HG02840 (cell line): ENCODE results near the gene DDX21.
"Not testable (repeated sequence)": the region's sequence is repeated elsewhere in the genome, so short reads cannot be mapped to it uniquely, and the experiment has no call there.

Experiments
- ATAC-seq: cut with Tn5 transposase; IDR thresholded peaks from one replicate; pipeline ENCODE4 v1.9.1; 2021; ENCODE audit warnings: mild to moderate bottlenecking, moderate library complexity, moderate number of reproducible peaks; ENCODE audit not compliant: unreplicated experiment, low FRiP score

Gene DDX21

GRCh38 chr10:68987611-68988010, 31.6 kb downstream of the DDX21 start:
- ATAC-seq: no peak

- ATAC-seq: peak; percentile 64
Measured at GRCh38 chr10:68988530-68989316, 32.8 kb downstream of the DDX21 start, which contains the start of gene KIFBP. KIFBP (plus strand) TSS chr10:68988803; CDS start chr10:68988833, 30 bp downstream.

- ATAC-seq: no peak
Measured at GRCh38 chr10:68989317-68989990, 33.5 kb downstream of the DDX21 start.

GRCh38 chr10:68992636-68993440, 36.9 kb downstream of the DDX21 start:
- no peak for ATAC-seq

GRCh38 chr10:68997211-68997610, 41.2 kb downstream of the DDX21 start:
- ATAC-seq: no peak

- ATAC-seq: no peak
Measured at GRCh38 chr10:69004821-69005220, 48.9 kb downstream of the DDX21 start.

- ATAC-seq: no peak
Measured at GRCh38 chr10:69005704-69006485, 49.9 kb downstream of the DDX21 start.

GRCh38 chr10:69007260-69007659, 51.3 kb downstream of the DDX21 start:
- no peak for ATAC-seq

- no peak for ATAC-seq
Measured at GRCh38 chr10:69009360-69009759, 53.4 kb downstream of the DDX21 start.

GRCh38 chr10:69010151-69010640, 54.2 kb downstream of the DDX21 start:
- ATAC-seq: no peak

GRCh38 chr10:69012778-69013177, 56.8 kb downstream of the DDX21 start:
- ATAC-seq: not testable (repeated sequence)

GRCh38 chr10:69014171-69014570, 58.2 kb downstream of the DDX21 start:
- ATAC-seq: no peak

GRCh38 chr10:69018613-69019012, 62.6 kb downstream of the DDX21 start:
- ATAC-seq: no peak

- ATAC-seq: no peak
Measured at GRCh38 chr10:69022611-69023010, 66.6 kb downstream of the DDX21 start.

- no peak for ATAC-seq
Measured at GRCh38 chr10:69025370-69025896, 69.5 kb downstream of the DDX21 start.

- no peak for ATAC-seq
Measured at GRCh38 chr10:69033256-69033655, 77.3 kb downstream of the DDX21 start.
